Fibroblast of lung (primary cell): ENCODE measurements around the gene INSRR.

ENCODE experiments used
- EZH2 ChIP-seq: IDR thresholded peaks from 2 replicates; pipeline ENCODE4 v1.5.1; 2012; ENCODE audit warnings: low read length, control low read depth, mild to moderate bottlenecking; ENCODE audit errors: missing control alignments
- TF ChIP-seq, protein P1 (sequence below), 2 donors: IDR thresholded peaks in 1 of 2; conservative IDR thresholded peaks in 1 of 2; 1 replicate in 1 of 2; 2 replicates in 1 of 2; pipeline ENCODE4 v1.5.1; 2011 to 2012; ENCODE audit warnings: low read length in 2 of 2, control low read depth in 1 of 2, inconsistent platforms in 1 of 2, low read depth in 1 of 2, mild to moderate bottlenecking in 1 of 2

DNA sequence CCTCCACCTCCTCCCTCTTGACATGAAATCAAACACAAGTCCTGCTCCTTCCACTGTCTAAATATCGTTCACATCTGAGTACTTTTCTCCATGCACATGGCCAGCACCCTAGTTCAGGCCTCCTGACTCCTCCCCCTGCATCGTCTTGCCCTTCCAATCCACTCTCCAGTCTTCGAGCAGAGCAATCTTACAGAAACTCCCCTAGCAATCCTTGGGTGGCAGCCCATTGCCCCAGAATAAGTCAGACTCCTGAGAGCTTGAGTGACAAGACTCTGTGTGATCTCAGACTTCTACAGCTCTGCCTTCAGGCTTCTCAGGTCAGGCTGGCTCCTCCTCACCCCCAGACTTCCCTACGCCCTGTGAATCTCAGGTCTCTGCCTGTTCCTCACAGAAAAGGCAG lies 47.7 kb downstream of the INSRR start:
- TF ChIP-seq, protein P1, sequence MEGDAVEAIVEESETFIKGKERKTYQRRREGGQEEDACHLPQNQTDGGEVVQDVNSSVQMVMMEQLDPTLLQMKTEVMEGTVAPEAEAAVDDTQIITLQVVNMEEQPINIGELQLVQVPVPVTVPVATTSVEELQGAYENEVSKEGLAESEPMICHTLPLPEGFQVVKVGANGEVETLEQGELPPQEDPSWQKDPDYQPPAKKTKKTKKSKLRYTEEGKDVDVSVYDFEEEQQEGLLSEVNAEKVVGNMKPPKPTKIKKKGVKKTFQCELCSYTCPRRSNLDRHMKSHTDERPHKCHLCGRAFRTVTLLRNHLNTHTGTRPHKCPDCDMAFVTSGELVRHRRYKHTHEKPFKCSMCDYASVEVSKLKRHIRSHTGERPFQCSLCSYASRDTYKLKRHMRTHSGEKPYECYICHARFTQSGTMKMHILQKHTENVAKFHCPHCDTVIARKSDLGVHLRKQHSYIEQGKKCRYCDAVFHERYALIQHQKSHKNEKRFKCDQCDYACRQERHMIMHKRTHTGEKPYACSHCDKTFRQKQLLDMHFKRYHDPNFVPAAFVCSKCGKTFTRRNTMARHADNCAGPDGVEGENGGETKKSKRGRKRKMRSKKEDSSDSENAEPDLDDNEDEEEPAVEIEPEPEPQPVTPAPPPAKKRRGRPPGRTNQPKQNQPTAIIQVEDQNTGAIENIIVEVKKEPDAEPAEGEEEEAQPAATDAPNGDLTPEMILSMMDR (conservative IDR thresholded peaks at IDR 0.05 in 1 of 2, IDR thresholded peaks at IDR 0.05 in 1 of 2; ENCODE audit: low read depth in 1 of 2, low read length in 2 of 2): no peak
- no peak for TF ChIP-seq EZH2
